WTC11 (cell line): Measurements from ENCODE around the gene ZC3H7B. TPM values are rescaled to one million over a fixed set of nuclear protein-coding genes. Genes with fewer than 3 reads are reported as not detected.

Experiments
- ATAC-seq: fragments of 200-7000 bp; cut with Tn5 transposase; 2 replicates; pipeline ENCODE4 v1.10.0; 2021; ENCODE audit warnings: mild to moderate bottlenecking, moderate library complexity
- CTCF ChIA-PET: fragments of 300-600 bp; sonication (Branson Sonifier 250); formaldehyde crosslinking; loops from one replicate; lab custom pipeline; 2021; ENCODE audit warnings: antibody characterized with exemption; lab: Charles Lee
- POLR2A ChIA-PET: fragments of 350-600 bp; sonication (Branson Sonifier 250); formaldehyde crosslinking; loops from one replicate; lab custom pipeline; 2021; ENCODE audit warnings: antibody characterized with exemption; lab: Charles Lee
- DNase-seq: peaks from one replicate; pipeline ENCODE4 v3.0.0; 2021; ENCODE audit warnings: low spot score
- H3K27ac Mint-ChIP-seq: 2 replicates; pipeline ENCODE4 v1.8.0; 2021; ENCODE audit warnings: mixed read lengths
- H3K27me3 Mint-ChIP-seq: 2 replicates; pipeline ENCODE4 v1.8.0; 2021; ENCODE audit warnings: low read depth, mild to moderate bottlenecking, moderate library complexity, mixed read lengths
- H3K36me3 Mint-ChIP-seq: 2 replicates; pipeline ENCODE4 v1.8.0; 2021; ENCODE audit warnings: mixed read lengths
- H3K4me1 Mint-ChIP-seq: 2 replicates; pipeline ENCODE4 v1.8.0; 2022; ENCODE audit warnings: mixed read lengths
- H3K4me3 Mint-ChIP-seq: 2 replicates; pipeline ENCODE4 v1.8.0; 2021; ENCODE audit warnings: mild to moderate bottlenecking, moderate library complexity, mixed read lengths
- H3K9me3 Mint-ChIP-seq: 2 replicates; pipeline ENCODE4 v1.8.0; 2021; ENCODE audit warnings: mixed read lengths
- CBFB ChIP-seq: sonication (generic); formaldehyde crosslinking; IDR thresholded peaks from 2 replicates; pipeline ENCODE4 v1.8.1; 2022; ENCODE audit warnings: mild to moderate bottlenecking, low read depth, missing genetic modification reagents
- ELF4 ChIP-seq: sonication (generic); formaldehyde crosslinking; IDR thresholded peaks from 2 replicates; pipeline ENCODE4 v1.8.1; 2022; ENCODE audit warnings: low read depth, mild to moderate bottlenecking, moderate library complexity, missing genetic modification reagents
- EMX1 ChIP-seq: fragments of 250-450 bp; sonication (Bioruptor Pico); IDR thresholded peaks from 2 replicates; pipeline ENCODE4 v1.8.0; 2021; ENCODE audit warnings: mild to moderate bottlenecking
- ESRRA ChIP-seq: sonication (generic); formaldehyde crosslinking; IDR thresholded peaks from 2 replicates; pipeline ENCODE4 v1.8.1; 2022; ENCODE audit warnings: mild to moderate bottlenecking, missing genetic modification reagents, borderline replicate concordance
- FOXJ3 ChIP-seq: sonication (generic); formaldehyde crosslinking; IDR thresholded peaks from 2 replicates; pipeline ENCODE4 v1.9.0; 2021; ENCODE audit warnings: missing genetic modification reagents, mild to moderate bottlenecking, borderline replicate concordance
- FOXP1 ChIP-seq: sonication (generic); formaldehyde crosslinking; IDR thresholded peaks from 2 replicates; pipeline ENCODE4 v1.8.0; 2022; ENCODE audit warnings: missing genetic modification reagents, mild to moderate bottlenecking, moderate library complexity, borderline replicate concordance
- IRF2 ChIP-seq: sonication (generic); formaldehyde crosslinking; IDR thresholded peaks from 2 replicates; pipeline ENCODE4 v1.8.0; 2022; ENCODE audit warnings: low read depth, missing genetic modification reagents, borderline replicate concordance
- JAZF1 ChIP-seq: fragments of 250-450 bp; sonication (Bioruptor Pico); IDR thresholded peaks from 2 replicates; pipeline ENCODE4 v1.9.0; 2021; ENCODE audit warnings: moderate library complexity, mild to moderate bottlenecking, inconsistent platforms
- JUN ChIP-seq: sonication (generic); formaldehyde crosslinking; IDR thresholded peaks from 2 replicates; pipeline ENCODE4 v1.8.0; 2023; ENCODE audit warnings: mild to moderate bottlenecking, missing genetic modification reagents
- MXD4 ChIP-seq: fragments of 250-450 bp; sonication (Bioruptor Pico); IDR thresholded peaks from 2 replicates; pipeline ENCODE4 v1.8.0; 2021; ENCODE audit warnings: mild to moderate bottlenecking, moderate library complexity, borderline replicate concordance
- NFATC4 ChIP-seq: fragments of 250-450 bp; sonication (Bioruptor Pico); IDR thresholded peaks from 2 replicates; pipeline ENCODE4 v1.9.0; 2021; ENCODE audit warnings: mild to moderate bottlenecking
- NR2C2 ChIP-seq: sonication (generic); formaldehyde crosslinking; IDR thresholded peaks from 2 replicates; pipeline ENCODE4 v1.8.0; 2022; ENCODE audit warnings: mild to moderate bottlenecking, missing genetic modification reagents
- NR3C1 ChIP-seq: sonication (generic); formaldehyde crosslinking; conservative IDR thresholded peaks from 2 replicates; pipeline ENCODE4 v1.8.1; 2023; ENCODE audit warnings: low read depth, mild to moderate bottlenecking, missing genetic modification reagents
- SMAD4 ChIP-seq: sonication (generic); formaldehyde crosslinking; IDR thresholded peaks from 2 replicates; pipeline ENCODE4 v1.8.0; 2022; ENCODE audit warnings: mild to moderate bottlenecking, missing genetic modification reagents
- SP1 ChIP-seq: sonication (generic); formaldehyde crosslinking; conservative IDR thresholded peaks from 2 replicates; pipeline ENCODE4 v1.8.1; 2022; ENCODE audit warnings: missing genetic modification reagents
- TEAD4 ChIP-seq: sonication (generic); formaldehyde crosslinking; IDR thresholded peaks from 2 replicates; pipeline ENCODE4 v1.8.0; 2022; ENCODE audit warnings: mild to moderate bottlenecking, missing genetic modification reagents
- TP53 ChIP-seq: sonication (generic); formaldehyde crosslinking; IDR thresholded peaks from 2 replicates; pipeline ENCODE4 v1.8.1; 2023; ENCODE audit warnings: mild to moderate bottlenecking, missing genetic modification reagents
- ZBTB43 ChIP-seq: sonication (generic); formaldehyde crosslinking; IDR thresholded peaks from 2 replicates; pipeline ENCODE4 v1.8.1; 2023; ENCODE audit warnings: mild to moderate bottlenecking, missing genetic modification reagents
- ZNF317 ChIP-seq: sonication (generic); formaldehyde crosslinking; IDR thresholded peaks from 2 replicates; pipeline ENCODE4 v1.8.1; 2023; ENCODE audit warnings: low read depth, mild to moderate bottlenecking, moderate library complexity, missing genetic modification reagents, borderline replicate concordance
- ZNF416 ChIP-seq: fragments of 250-450 bp; sonication (Bioruptor Pico); IDR thresholded peaks from 2 replicates; pipeline ENCODE4 v1.9.0; 2021; ENCODE audit warnings: mild to moderate bottlenecking, inconsistent platforms
- total RNA-seq: library from RNA; stranded (reverse); gene quantifications from 3 replicates; pipeline ENCODE4 v1.2.3, GENCODE V29; 2021
- TF ChIP-seq, protein P1 (sequence below): sonication (generic); formaldehyde crosslinking; IDR thresholded peaks from 2 replicates; pipeline ENCODE4 v1.8.0; 2022; ENCODE audit warnings: mild to moderate bottlenecking, missing genetic modification reagents
- TF ChIP-seq, protein P2 (sequence below): sonication (generic); formaldehyde crosslinking; IDR thresholded peaks from 2 replicates; pipeline ENCODE4 v1.8.1; 2022; ENCODE audit warnings: mild to moderate bottlenecking, missing genetic modification reagents, moderate library complexity, borderline replicate concordance
- TF ChIP-seq, protein P3 (sequence below): sonication (generic); formaldehyde crosslinking; IDR thresholded peaks from 2 replicates; pipeline ENCODE4 v1.8.1; 2023; ENCODE audit warnings: mild to moderate bottlenecking, missing genetic modification reagents, borderline replicate concordance
- TF ChIP-seq, protein P4 (sequence below): sonication (generic); formaldehyde crosslinking; IDR thresholded peaks from 2 replicates; pipeline ENCODE4 v1.8.1; 2023; ENCODE audit warnings: mild to moderate bottlenecking, missing genetic modification reagents, moderate library complexity

The ZC3H7B gene
- total RNA-seq, 1 experiment from 2014 or later, result 64.7 TPM

- ATAC-seq, result no peak
- DNase-seq, result no peak
- Mint-ChIP-seq H3K9me3 (no peaks in the 10 kb centered on the region), H3K27ac (no peak overlapping the region)
- TF ChIP-seq, protein P1, sequence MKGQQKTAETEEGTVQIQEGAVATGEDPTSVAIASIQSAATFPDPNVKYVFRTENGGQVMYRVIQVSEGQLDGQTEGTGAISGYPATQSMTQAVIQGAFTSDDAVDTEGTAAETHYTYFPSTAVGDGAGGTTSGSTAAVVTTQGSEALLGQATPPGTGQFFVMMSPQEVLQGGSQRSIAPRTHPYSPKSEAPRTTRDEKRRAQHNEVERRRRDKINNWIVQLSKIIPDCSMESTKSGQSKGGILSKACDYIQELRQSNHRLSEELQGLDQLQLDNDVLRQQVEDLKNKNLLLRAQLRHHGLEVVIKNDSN (CRISPR knock-in tag), result no peak
- TF ChIP-seq ZNF416 (no peak), NFATC4 (CRISPR knock-in tag) (no peak), SP1 (CRISPR knock-in tag) (no peak), ESRRA (no peak), ELF4 (CRISPR knock-in tag) (no peak), ZBTB43 (CRISPR knock-in tag) (no peak), MXD4 (no peak), JUN (CRISPR knock-in tag) (no peak)
- TF ChIP-seq, protein P2, sequence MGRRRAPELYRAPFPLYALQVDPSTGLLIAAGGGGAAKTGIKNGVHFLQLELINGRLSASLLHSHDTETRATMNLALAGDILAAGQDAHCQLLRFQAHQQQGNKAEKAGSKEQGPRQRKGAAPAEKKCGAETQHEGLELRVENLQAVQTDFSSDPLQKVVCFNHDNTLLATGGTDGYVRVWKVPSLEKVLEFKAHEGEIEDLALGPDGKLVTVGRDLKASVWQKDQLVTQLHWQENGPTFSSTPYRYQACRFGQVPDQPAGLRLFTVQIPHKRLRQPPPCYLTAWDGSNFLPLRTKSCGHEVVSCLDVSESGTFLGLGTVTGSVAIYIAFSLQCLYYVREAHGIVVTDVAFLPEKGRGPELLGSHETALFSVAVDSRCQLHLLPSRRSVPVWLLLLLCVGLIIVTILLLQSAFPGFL, result no peak
- TF ChIP-seq, protein P3, sequence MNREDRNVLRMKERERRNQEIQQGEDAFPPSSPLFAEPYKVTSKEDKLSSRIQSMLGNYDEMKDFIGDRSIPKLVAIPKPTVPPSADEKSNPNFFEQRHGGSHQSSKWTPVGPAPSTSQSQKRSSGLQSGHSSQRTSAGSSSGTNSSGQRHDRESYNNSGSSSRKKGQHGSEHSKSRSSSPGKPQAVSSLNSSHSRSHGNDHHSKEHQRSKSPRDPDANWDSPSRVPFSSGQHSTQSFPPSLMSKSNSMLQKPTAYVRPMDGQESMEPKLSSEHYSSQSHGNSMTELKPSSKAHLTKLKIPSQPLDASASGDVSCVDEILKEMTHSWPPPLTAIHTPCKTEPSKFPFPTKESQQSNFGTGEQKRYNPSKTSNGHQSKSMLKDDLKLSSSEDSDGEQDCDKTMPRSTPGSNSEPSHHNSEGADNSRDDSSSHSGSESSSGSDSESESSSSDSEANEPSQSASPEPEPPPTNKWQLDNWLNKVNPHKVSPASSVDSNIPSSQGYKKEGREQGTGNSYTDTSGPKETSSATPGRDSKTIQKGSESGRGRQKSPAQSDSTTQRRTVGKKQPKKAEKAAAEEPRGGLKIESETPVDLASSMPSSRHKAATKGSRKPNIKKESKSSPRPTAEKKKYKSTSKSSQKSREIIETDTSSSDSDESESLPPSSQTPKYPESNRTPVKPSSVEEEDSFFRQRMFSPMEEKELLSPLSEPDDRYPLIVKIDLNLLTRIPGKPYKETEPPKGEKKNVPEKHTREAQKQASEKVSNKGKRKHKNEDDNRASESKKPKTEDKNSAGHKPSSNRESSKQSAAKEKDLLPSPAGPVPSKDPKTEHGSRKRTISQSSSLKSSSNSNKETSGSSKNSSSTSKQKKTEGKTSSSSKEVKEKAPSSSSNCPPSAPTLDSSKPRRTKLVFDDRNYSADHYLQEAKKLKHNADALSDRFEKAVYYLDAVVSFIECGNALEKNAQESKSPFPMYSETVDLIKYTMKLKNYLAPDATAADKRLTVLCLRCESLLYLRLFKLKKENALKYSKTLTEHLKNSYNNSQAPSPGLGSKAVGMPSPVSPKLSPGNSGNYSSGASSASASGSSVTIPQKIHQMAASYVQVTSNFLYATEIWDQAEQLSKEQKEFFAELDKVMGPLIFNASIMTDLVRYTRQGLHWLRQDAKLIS, result no peak
- TF ChIP-seq, all 79 proteins: peak for 0
- H3K36me3 Mint-ChIP-seq, result peaks cover 79% of the 10 kb centered on the region
- CTCF ChIA-PET, result no interaction called here
- no peak overlapping the region for H3K4me3 Mint-ChIP-seq
- H3K27me3 Mint-ChIP-seq, result no peaks in the 10 kb centered on the region
- no peaks in the 10 kb centered on the region for H3K4me1 Mint-ChIP-seq
- POLR2A ChIA-PET, result no interaction called here
Observed at GRCh38 chr22:41273128-41273527, 28.2 kb upstream of the ZC3H7B start.

DNA sequence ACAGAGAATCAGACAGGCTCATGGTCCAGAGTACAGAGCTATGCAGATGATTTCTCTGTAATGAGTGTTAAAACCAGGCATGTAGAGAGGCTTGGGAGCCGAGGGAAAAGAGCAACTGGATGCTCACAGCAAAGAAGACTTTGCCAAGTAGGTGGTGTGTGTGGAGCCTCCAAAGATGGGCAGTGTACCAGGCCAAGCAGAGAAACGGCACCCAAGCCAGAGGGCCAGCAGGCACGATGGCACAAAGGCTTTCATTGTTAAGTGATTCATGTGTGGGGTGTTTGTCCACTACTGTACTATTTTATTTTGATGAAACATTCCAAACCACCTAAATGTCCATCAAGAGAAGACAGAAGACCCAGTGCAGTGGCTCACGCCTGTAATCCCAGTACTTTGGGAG lies 26.5 kb upstream of the ZC3H7B start:
- POLR2A ChIA-PET, result no interaction called here
- TF ChIP-seq FOXP1 (CRISPR knock-in tag) (no peak), TEAD4 (CRISPR knock-in tag) (no peak), JAZF1 (CRISPR knock-in tag) (no peak), IRF2 (CRISPR knock-in tag) (no peak), NR3C1 (CRISPR knock-in tag) (no peak), CBFB (no peak), FOXJ3 (CRISPR knock-in tag) (no peak), SMAD4 (no peak), ZNF317 (CRISPR knock-in tag) (no peak), EMX1 (CRISPR knock-in tag) (no peak), TP53 (CRISPR knock-in tag) (no peak), NR2C2 (no peak)
- TF ChIP-seq, protein P4, sequence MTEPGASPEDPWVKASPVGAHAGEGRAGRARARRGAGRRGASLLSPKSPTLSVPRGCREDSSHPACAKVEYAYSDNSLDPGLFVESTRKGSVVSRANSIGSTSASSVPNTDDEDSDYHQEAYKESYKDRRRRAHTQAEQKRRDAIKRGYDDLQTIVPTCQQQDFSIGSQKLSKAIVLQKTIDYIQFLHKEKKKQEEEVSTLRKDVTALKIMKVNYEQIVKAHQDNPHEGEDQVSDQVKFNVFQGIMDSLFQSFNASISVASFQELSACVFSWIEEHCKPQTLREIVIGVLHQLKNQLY (CRISPR knock-in tag), result no peak
- TF ChIP-seq, protein P2, result no peak
- TF ChIP-seq, all 79 proteins: peak for 0
- ATAC-seq (no peak), DNase-seq (no peak)
- no peaks in the 10 kb centered on the region for H3K9me3 Mint-ChIP-seq
- H3K27ac Mint-ChIP-seq, result 0 out of 2 replicates have a peak overlapping the region, but pooled peaks have one; percentile 20
- no peaks in the 10 kb centered on the region for H3K27me3 Mint-ChIP-seq
- H3K4me1 Mint-ChIP-seq, result no peaks in the 10 kb centered on the region
- CTCF ChIA-PET, result interaction anchor here (1.4 kb wide), 1 partner anchor 26 kb away, joined by 3 read pairs; the partner anchor contains the start of gene ZC3H7B
- H3K4me3 Mint-ChIP-seq, result no peak overlapping the region
- peaks cover 79% of the 10 kb centered on the region for H3K36me3 Mint-ChIP-seq
